ENCODE measurements around the gene TCEAL5. TPM values are rescaled to one million over a fixed set of nuclear protein-coding genes. Genes with fewer than 3 reads are reported as not detected.
"Not testable (repeated sequence)": the region's sequence is repeated elsewhere in the genome, so short reads cannot be mapped to it uniquely, and the experiment has no call there.

The TCEAL5 gene
- total RNA-seq: 10 to 100 TPM in 1 of 2 donors, not detected in 1; 48.4 TPM

GRCh38 chrX:103276581-103277002, at the start of gene TCEAL5:
TSS of gene TCEAL5 (minus strand) at chrX:103276750. CDS start at chrX:103274563, 2,187 bp downstream.
- H3K4me1 ChIP-seq (replicated peaks): no peaks in the 10 kb centered on the region
- no peak within 1 kb of the TSS for H3K4me3 ChIP-seq
- H3K36me3 ChIP-seq: no peaks in the 10 kb centered on the region
- 4% methylated on average over 14 of the region's 17 CpGs for WGBS
- no peaks in the 10 kb centered on the region for H3K9me3 ChIP-seq
- DNase-seq (ENCODE audit: low spot score): no peak
- no peak for TF ChIP-seq CTCF (IDR thresholded peaks at IDR 0.05)
- TF ChIP-seq POLR2AphosphoS5 (IDR thresholded peaks at IDR 0.05): no peak
- no peak for TF ChIP-seq POLR2A (IDR thresholded peaks at IDR 0.05)
- no peaks in the 10 kb centered on the region for H3K27me3 ChIP-seq (replicated peaks; ENCODE audit: insufficient read depth)
- intact Hi-C loops (cut with DNase I): no loop called here
- no peak within 1 kb of the TSS for H3K27ac ChIP-seq

- WGBS: 60% methylated on average over 3 of the region's 3 CpGs
- TF ChIP-seq POLR2AphosphoS5 (IDR thresholded peaks at IDR 0.05) (no peak), POLR2A (IDR thresholded peaks at IDR 0.05) (no peak), CTCF (IDR thresholded peaks at IDR 0.05) (no peak)
- DNase-seq (ENCODE audit: low spot score): no peak
- Histone ChIP-seq H3K9me3 (no peaks in the 10 kb centered on the region), H3K27me3 (replicated peaks; ENCODE audit: insufficient read depth) (no peaks in the 10 kb centered on the region), H3K4me1 (replicated peaks) (no peaks in the 10 kb centered on the region), H3K36me3 (no peaks in the 10 kb centered on the region), H3K27ac (no peak overlapping the region), H3K4me3 (no peak overlapping the region)
- intact Hi-C loops (cut with DNase I): no loop called here
Measured at GRCh38 chrX:103311399-103311780, 34.8 kb upstream of the TCEAL5 start.

- peak; percentile 76 for TF ChIP-seq POLR2A (IDR thresholded peaks at IDR 0.05)
- TF ChIP-seq POLR2AphosphoS5 (IDR thresholded peaks at IDR 0.05): peak; percentile 82
- TF ChIP-seq CTCF (IDR thresholded peaks at IDR 0.05): no peak
- no peaks in the 10 kb centered on the region for H3K36me3 ChIP-seq
- H3K4me1 ChIP-seq (replicated peaks): no peaks in the 10 kb centered on the region
- 9% methylated on average over 3 of the region's 52 CpGs for WGBS
- H3K9me3 ChIP-seq: no peaks in the 10 kb centered on the region
- DNase-seq (ENCODE audit: low spot score): peak; percentile 85
- H3K27me3 ChIP-seq (replicated peaks; ENCODE audit: insufficient read depth): no peaks in the 10 kb centered on the region
- intact Hi-C loops (cut with DNase I): no loop called here
- H3K27ac ChIP-seq: peak within 1 kb of the TSS; percentile 53 to 64
- H3K4me3 ChIP-seq: peak within 1 kb of the TSS; percentile 46 to 55
Measured at GRCh38 chrX:103310555-103311398, 34.2 kb upstream of the TCEAL5 start, which contains the start of gene BEX2. TSS of gene BEX2 (minus strand) at chrX:103310990. CDS start at chrX:103309976, 1,014 bp downstream.

DNA sequence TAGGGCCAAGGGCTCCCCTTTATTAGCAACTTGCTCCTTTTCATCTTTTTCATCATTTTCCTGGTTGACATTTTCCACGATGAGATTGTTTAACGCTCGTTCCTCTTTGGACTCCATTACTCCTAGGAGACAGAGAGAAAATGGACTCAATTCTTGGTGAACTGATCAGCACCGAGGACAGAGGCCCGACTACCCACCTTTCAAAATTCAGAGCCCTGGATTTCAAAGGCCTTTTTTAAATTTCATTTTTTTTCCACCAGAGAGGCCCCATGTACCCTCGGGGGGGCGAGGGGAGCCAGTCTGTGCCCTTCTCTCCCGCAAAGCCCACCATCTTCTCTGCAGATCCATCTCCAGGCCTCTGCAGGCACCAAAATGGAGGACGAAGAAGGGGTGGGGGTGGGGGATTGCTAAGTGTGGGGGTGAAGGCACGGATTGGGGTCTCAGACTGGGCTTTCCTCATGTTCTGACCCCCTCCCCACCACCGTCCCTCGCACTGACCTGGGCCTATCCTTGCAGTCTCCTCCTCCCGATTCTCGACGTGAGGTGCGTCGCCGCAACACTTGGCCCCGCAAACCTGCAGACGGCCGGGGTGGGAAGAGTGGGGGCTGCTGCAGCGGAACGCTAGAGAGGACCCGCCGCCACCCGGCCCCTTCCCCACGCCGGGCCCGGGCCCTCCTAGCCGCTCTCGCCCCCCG, 33.5 kb upstream of the TCEAL5 start:
- 22% methylated on average over 27 of the region's 32 CpGs for WGBS
- H3K4me1 ChIP-seq (replicated peaks): no peaks in the 10 kb centered on the region
- no peak for DNase-seq (ENCODE audit: low spot score)
- no peaks in the 10 kb centered on the region for H3K9me3 ChIP-seq
- H3K36me3 ChIP-seq: no peaks in the 10 kb centered on the region
- peak overlapping the region; percentile 46 to 55 for H3K4me3 ChIP-seq
- TF ChIP-seq POLR2A (IDR thresholded peaks at IDR 0.05): no peak
- no peak for TF ChIP-seq CTCF (IDR thresholded peaks at IDR 0.05)
- no peak for TF ChIP-seq POLR2AphosphoS5 (IDR thresholded peaks at IDR 0.05)
- H3K27ac ChIP-seq: peak overlapping the region; percentile 53 to 64
- intact Hi-C loops (cut with DNase I): no loop called here
- H3K27me3 ChIP-seq (replicated peaks; ENCODE audit: insufficient read depth): no peaks in the 10 kb centered on the region

DNA sequence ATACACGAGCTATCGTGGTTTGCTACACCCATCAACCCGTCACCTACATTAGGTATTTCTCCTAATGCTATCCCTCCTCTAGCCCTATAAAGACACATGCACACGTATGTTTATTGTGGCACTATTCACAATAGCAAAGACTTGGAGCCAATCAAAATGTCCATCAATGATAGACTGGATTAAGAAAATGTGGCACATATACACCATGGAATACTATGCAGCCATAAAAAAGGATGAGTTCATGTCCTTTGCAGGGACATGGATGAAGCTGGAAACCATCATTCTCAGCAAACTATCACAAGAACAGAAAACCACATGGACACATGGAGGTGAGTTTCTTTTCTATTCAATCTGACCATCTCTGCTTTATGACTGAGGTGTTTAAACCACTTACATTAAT, 29.1 kb upstream of the TCEAL5 start:
- intact Hi-C loops (cut with DNase I); H3K9me3 ChIP-seq; H3K27me3 ChIP-seq (replicated peaks; ENCODE audit: insufficient read depth); H3K36me3 ChIP-seq; H3K4me1 ChIP-seq (replicated peaks); DNase-seq (ENCODE audit: low spot score); H3K27ac ChIP-seq; H3K4me3 ChIP-seq: not testable (repeated sequence)
- WGBS: 86% methylated on average over 4 of the region's 4 CpGs
